Measurements from ENCODE around the gene TULP4. TPM values are rescaled to one million over a fixed set of nuclear protein-coding genes. Genes with fewer than 3 reads are reported as not detected.

Gene TULP4
- total and polyA plus RNA-seq, 2 donors (not counting 1 experiment from before 2014, with no cell fraction given) = 16.8 to 88.2 TPM

GRCh38 chr6:158266131-158266530, 46.1 kb upstream of the TULP4 start:
- H3K4me1 ChIP-seq (ENCODE audit: control insufficient read depth, extremely low read depth, insufficient read depth, low read length) = no peaks in the 10 kb centered on the region
- no peak overlapping the region for H2AFZ ChIP-seq (ENCODE audit: low read length)
- H3K9me3 ChIP-seq (ENCODE audit: control insufficient read depth, insufficient read depth, low read depth, low read length) = no peaks in the 10 kb centered on the region
- H3K4me2 ChIP-seq (ENCODE audit: extremely low read depth, insufficient read depth, low read length) = no peak overlapping the region
- no peak overlapping the region for H3K9ac ChIP-seq (ENCODE audit: insufficient read depth, low read length)
- no peak overlapping the region for H3K27ac ChIP-seq (ENCODE audit: insufficient read depth, low read length)
- DNase-seq (ENCODE audit: low read depth in 2 of 2) = no peak
- no peaks in the 10 kb centered on the region for H3K27me3 ChIP-seq (ENCODE audit: control insufficient read depth, insufficient read depth, low read length)
- TF ChIP-seq CTCF (conservative IDR thresholded peaks at IDR 0.05 in 1 of 2, IDR thresholded peaks at IDR 0.05 in 1 of 2; ENCODE audit: low read depth in 1 of 2, low read length in 2 of 2) (no peak), EZH2 (IDR thresholded peaks at IDR 0.05; ENCODE audit: low read length, missing control alignments) (no peak)
- no peaks in the 10 kb centered on the region for H4K20me1 ChIP-seq (ENCODE audit: control insufficient read depth, extremely low read depth, insufficient read depth, low read length)
- no peaks in the 10 kb centered on the region for H3K79me2 ChIP-seq (ENCODE audit: control insufficient read depth, insufficient read depth, low read length)
- H3K4me3 ChIP-seq (replicated peaks in 1 of 4; ENCODE audit: control extremely low read depth in 1 of 4, insufficient read depth in 1 of 4, low read depth in 3 of 4, low read length in 4 of 4) = no peak overlapping the region
- H3K36me3 ChIP-seq (ENCODE audit: control insufficient read depth, insufficient read depth, low read length) = no peaks in the 10 kb centered on the region

- no peaks in the 10 kb centered on the region for H3K79me2 ChIP-seq (ENCODE audit: control insufficient read depth, insufficient read depth, low read length)
- H4K20me1 ChIP-seq (ENCODE audit: control insufficient read depth, extremely low read depth, insufficient read depth, low read length) = no peaks in the 10 kb centered on the region
- no peaks in the 10 kb centered on the region for H3K4me1 ChIP-seq (ENCODE audit: control insufficient read depth, extremely low read depth, insufficient read depth, low read length)
- H2AFZ ChIP-seq (ENCODE audit: low read length) = no peak overlapping the region
- no peak overlapping the region for H3K4me2 ChIP-seq (ENCODE audit: extremely low read depth, insufficient read depth, low read length)
- H3K27me3 ChIP-seq (ENCODE audit: control insufficient read depth, insufficient read depth, low read length) = no peaks in the 10 kb centered on the region
- H3K4me3 ChIP-seq (replicated peaks in 1 of 4; ENCODE audit: control extremely low read depth in 1 of 4, insufficient read depth in 1 of 4, low read depth in 3 of 4, low read length in 4 of 4) = no peak overlapping the region
- H3K27ac ChIP-seq (ENCODE audit: insufficient read depth, low read length) = no peak overlapping the region
- no peak for DNase-seq (ENCODE audit: low read depth in 2 of 2)
- H3K36me3 ChIP-seq (ENCODE audit: control insufficient read depth, insufficient read depth, low read length) = no peaks in the 10 kb centered on the region
- no peak overlapping the region for H3K9ac ChIP-seq (ENCODE audit: insufficient read depth, low read length)
- no peaks in the 10 kb centered on the region for H3K9me3 ChIP-seq (ENCODE audit: control insufficient read depth, insufficient read depth, low read depth, low read length)
- TF ChIP-seq EZH2 (IDR thresholded peaks at IDR 0.05; ENCODE audit: low read length, missing control alignments) (no peak), CTCF (conservative IDR thresholded peaks at IDR 0.05 in 1 of 2, IDR thresholded peaks at IDR 0.05 in 1 of 2; ENCODE audit: low read depth in 1 of 2, low read length in 2 of 2) (no peak)
Observed at GRCh38 chr6:158268361-158269147, 43.7 kb upstream of the TULP4 start.

DNA sequence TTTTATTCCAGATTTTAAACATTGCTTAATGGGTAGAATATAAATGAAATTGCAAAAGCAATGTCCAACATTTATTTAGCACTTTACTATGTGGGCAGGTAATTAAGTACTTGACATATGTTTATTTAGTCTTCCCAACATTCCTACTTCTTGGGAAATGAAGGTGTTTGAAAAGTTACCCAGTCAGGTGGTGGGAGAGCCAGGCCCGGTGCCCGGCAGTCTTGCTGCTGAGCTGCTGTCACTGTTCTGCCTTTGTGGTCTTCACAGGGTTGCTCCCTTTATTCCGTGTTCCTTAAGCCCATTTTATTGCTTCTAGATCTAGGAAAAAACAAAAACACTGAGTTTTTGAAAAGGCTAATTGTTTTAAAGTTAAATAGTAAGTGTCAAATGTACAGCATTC, 42.6 kb upstream of the TULP4 start:
- no peaks in the 10 kb centered on the region for H3K79me2 ChIP-seq (ENCODE audit: control insufficient read depth, insufficient read depth, low read length)

More for the DNA sequence above, 42.6 kb upstream of the TULP4 start:
- TF ChIP-seq CTCF (conservative IDR thresholded peaks at IDR 0.05 in 1 of 2, IDR thresholded peaks at IDR 0.05 in 1 of 2; ENCODE audit: low read depth in 1 of 2, low read length in 2 of 2) (no peak), EZH2 (IDR thresholded peaks at IDR 0.05; ENCODE audit: low read length, missing control alignments) (no peak)
- Histone ChIP-seq H3K4me1 (ENCODE audit: control insufficient read depth, extremely low read depth, insufficient read depth, low read length) (no peaks in the 10 kb centered on the region), H3K9me3 (ENCODE audit: control insufficient read depth, insufficient read depth, low read depth, low read length) (no peaks in the 10 kb centered on the region), H3K4me3 (replicated peaks in 1 of 4; ENCODE audit: control extremely low read depth in 1 of 4, insufficient read depth in 1 of 4, low read depth in 3 of 4, low read length in 4 of 4) (no peak overlapping the region), H3K36me3 (ENCODE audit: control insufficient read depth, insufficient read depth, low read length) (no peaks in the 10 kb centered on the region), H3K4me2 (ENCODE audit: extremely low read depth, insufficient read depth, low read length) (no peak overlapping the region), H3K27me3 (ENCODE audit: control insufficient read depth, insufficient read depth, low read length) (no peaks in the 10 kb centered on the region), H2AFZ (ENCODE audit: low read length) (no peak overlapping the region), H4K20me1 (ENCODE audit: control insufficient read depth, extremely low read depth, insufficient read depth, low read length) (no peaks in the 10 kb centered on the region), H3K9ac (ENCODE audit: insufficient read depth, low read length) (no peak overlapping the region), H3K27ac (ENCODE audit: insufficient read depth, low read length) (no peak overlapping the region)
- no peak for DNase-seq (ENCODE audit: low read depth in 2 of 2)

Data from fibroblast of lung (primary cell).